Right hindlimb (tissue), 1 donor: Measurements from ENCODE around the gene AK4.

Experiments used
- DNase-seq: peaks from one replicate; pipeline ENCODE4 v3.0.0-alpha.2; 2018

The AK4 gene

DNA sequence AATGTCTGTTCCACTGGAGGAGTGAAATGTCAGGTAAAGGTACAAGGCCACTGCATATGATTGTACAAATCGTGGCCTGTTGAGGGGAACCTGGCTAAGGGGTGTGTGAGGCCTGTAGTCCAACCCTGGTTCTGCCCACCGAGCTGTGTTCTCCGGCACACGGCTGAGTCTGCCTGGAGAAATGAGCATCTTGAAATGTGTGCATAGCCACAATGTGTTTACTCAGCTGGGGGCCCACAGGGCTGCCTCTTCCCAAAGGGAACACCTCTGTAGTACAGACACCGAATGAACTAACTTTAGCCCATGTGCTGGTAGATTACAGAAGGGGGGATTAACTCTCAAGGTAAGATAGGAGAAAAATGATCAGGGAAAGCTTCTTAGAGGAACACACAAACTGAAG, 30.2 kb downstream of the AK4 start:
- DNase-seq, result no peak

DNA sequence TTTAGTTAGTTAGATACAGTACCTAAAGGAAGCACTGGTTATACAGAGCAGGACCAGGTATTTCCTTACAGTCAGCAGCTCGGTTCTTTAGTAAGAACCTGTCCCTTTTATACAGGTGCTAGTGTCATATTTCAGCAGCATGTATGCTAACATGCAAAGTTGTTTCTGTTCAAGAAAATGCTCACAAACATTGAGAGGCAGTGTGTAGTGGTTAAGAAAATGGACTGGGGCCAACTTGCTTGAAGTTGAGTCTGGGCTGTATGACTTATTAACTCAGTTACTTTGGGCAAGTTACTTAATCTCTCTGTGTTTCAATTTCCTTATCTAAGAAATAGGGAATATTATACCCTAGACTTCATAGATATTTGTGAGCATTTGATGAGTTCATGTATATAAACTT, 31.1 kb downstream of the AK4 start:
- no peak for DNase-seq

DNA sequence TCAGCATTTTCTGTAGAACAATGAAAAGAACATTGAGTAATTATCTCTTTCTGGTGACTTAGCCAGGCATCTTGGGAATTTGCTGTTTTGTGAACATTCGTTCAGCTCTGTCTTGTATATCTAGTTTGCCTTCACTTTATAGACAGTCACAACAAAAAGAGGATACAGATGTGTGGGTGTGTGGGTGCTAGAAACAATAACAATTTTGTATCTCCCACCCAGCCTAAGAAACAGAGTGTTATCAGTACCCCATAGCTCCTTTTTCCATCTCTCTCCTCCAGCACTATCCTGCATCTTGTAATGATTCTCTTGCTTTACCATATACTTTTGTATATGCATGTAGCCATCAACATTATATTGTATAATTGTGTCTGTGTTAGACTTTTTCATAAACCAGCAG, 33.0 kb downstream of the AK4 start:
- no peak for DNase-seq

DNA sequence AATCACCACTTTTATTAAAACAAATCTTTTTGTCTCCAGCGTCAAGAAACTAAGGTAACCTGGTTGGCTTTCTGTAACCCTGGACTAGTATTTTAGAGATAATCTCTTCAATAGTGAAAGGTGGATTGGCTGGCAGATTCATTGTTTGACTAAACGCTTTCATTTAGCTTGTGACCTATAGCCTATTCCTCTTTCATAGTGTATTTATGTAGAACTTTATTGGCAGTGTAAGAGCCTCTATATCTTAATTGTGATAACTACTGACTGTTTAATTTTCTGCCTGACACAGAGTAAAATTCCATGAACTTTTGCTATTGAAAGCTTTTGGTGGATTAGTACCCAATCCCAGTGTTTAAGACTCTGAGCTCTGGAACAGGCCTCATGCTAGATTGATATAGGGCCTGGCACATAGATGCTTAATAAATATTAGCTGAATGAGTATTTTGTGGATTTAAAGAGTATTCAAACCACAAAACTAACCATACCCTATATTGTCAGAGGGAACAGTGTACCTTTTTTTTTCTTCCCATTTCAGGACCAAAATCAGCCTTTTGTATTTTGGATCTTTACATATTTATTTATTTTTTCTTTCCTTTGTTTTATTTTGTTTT, 34.8 kb downstream of the AK4 start:
- no peak for DNase-seq

DNA sequence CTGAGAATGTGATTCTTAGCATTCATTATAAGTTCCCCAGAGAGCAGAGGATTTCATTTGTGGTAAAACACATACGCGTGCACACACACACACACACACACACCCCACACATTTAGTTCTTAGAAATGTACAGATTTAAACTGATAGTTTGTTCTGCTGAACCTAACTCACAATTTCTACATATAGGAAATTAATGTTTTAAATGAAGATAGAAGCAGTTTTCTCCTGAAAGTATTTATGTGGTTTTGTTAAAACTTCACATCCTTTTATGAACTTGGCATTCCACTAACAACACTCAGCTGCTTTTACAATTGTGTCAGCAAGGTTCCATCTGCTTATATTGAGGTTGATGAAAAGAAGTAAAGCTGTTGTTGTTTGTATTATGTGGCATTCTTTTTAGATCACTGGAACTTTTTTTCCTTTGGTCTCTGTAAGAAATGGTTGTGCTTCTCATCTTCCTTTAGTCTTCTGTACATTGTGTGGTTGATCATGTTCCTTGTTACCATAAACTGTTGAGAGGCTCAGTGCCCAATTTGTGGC, 41.6 kb downstream of the AK4 start:
- no peak for DNase-seq

DNA sequence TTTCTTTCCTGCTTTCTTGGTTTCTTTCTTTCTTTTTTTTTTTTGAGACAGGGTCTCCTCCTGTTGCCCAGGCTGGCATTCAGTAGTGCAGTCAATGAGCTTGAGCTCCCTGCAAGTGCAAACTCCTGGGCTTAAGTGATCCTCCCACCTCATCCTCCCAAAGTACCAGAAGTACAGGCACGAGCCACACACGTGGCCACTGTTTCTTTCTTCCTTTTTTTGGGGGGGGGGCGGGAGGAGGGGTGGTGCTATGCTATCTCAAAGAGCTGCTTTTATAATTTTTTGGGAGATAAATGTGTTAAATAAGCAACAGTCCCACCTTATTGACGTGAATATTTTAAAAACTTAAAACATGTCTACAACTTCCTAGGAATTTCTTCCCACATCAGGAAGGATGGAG, 42.2 kb downstream of the AK4 start:
- DNase-seq, result no peak

DNA sequence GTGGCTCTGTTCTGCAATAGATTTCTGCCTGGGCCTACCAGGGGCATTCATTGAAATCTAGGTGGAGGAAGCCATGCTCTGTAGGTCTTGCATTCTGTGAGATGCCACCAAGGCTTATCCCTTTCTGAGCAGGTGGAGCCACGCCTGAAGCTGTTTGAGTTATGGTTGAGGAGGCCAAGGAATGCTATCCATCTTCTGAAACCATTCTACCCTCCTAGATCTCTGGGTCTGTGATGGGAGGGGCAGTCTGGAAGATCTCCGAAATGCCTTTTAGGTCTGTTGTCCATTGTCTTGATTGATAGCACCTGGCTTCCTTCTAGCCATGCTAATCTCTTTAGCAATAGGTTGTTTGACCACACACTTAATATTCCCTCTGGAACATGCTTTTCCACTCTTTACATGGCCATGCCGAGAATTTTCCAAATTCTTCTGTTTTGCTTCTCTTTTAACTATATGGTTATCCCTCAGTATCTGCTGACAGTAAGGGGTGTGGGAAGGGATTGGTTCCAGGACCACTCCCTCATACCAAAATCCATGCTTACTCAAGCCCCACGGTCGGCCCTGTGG, 45.2 kb downstream of the AK4 start:
- DNase-seq, result no peak

DNA sequence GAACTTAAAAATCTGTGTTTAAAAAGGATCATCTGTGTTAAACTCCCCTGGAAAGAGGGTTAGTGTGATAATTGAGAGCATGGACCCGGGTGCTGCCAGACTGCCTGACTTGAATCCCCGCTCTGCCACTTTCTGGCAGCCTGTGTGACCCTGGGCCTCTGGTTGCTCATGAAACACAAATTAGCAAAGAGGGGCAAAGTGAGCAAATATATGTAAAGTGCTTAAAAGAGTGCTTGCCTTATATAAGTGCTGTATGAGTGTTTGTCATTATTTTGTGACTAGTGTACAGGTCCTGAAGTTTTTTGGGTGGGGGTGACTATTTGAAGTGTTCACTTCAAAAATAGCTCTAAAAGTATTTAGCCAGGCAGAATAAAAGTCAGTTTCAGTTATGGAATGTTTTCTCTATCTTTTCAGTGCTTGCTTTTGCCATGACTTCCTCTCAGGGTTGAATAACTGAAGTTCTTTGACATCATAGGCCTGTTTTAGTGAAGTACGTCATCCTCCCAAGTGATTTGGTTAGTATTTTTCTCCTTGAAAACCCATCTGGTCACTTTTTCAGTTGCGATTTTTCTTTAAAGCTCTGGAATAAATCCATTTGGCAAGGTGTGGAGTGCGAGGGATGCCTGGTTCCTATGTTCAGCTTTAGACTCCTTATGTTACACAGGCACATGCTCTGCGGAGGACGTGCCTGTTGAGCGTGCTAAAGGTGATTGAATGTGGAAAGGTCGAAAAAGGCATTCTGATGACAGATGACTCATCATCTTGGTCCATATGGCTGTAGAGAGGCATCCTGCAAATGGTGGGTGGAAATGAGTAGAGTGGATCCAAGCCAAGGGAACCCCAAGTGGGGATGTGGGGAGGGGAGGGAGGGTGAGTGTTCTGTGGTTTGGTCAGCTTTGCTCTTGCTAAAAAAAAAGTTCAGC, 47.8 kb downstream of the AK4 start:
- DNase-seq, result peak; percentile 62

DNA sequence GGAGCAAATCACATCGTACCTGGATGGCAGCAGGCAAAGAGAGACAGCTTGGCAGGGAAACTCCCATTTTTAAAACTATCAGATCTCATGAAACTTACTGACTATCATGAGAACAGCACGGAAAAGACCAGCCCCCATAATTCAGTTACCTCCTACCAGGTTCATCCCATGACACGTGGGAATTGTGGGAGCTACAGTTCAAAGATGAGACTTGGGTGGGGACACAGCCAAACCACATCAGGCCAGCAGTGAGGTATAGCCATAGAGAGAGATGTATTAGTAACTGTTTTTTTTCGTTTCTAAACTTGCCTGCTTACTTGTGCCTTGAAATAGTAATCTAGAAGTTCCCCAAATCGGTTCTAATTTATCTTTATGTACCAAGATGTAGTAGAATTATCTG, 48.9 kb downstream of the AK4 start:
- no peak for DNase-seq

DNA sequence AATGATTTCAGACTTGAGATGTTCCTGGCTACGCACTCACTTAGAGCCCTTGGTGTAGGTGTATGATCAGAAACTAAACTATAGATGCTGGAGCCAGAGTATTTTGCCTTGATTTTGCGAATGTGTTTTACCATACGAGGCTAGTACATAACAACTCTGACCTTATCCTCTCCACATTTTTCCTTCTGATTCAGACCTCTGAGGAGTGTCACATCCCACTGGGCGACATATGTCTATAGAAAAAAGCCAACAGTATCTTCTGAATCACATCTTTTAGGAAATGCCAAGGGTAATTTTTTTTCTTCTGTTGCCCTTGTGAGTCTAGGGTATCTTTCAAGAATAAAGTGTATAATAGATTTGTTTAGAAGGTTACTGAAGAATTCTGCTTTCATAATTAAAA, 49.6 kb downstream of the AK4 start:
- DNase-seq, result no peak

DNA sequence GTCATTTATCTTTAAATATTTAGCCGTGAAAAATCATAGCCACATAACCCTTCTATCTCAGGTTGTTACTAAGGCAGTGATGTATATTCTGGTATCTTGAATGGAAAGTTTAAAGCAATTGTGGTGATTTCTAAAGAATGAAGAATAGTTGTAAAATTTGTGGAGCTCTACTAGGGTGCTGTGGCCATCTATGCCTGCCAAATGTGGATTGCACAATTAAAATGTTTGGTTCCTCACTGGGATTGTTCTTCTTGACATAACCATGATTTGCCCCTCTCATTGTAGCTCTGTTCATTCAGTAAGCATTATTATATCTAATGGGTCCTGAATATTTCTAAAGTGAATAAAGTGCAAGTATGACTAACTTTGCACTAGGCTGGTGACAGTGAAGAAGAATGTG, 50.1 kb downstream of the AK4 start:
- DNase-seq, result no peak

DNA sequence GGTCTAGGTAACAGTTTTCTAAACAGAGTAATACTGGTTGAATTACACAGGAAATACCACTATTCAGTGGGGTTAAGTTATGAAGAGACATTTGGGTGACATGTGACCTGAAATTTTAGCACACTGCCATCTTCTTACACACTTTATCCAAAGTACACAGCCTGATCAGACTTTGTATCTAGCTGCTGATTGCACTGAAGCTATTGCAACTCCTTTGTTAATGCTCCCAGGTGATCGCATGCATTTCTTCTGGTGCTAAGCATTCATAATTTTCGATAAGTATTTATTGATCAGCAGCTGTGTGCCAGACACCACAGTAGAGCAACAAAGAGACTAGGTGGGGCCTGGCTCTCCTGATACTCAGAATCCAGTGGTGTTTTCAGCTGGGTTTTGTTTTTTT, 52.4 kb downstream of the AK4 start:
- no peak for DNase-seq

DNA sequence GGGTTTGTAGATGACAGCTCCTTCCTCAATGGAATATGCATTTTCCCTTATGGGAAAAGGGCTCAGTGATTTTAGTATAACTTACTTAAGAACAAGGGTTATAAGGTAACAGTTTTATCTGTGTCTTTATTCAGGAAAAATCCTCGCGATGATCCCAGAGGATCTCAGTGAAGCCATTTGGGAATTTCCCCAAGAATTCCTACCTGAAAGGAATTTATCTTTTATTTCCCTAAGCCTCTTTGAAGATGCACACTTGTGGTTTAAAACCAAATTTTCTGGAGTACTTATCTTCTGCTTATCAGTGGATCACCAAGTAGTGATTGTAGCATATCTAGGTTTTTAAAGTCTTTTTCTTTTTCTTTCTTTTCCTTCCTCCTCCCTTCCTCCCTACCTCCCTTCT, 58.8 kb downstream of the AK4 start:
- DNase-seq, result no peak

DNA sequence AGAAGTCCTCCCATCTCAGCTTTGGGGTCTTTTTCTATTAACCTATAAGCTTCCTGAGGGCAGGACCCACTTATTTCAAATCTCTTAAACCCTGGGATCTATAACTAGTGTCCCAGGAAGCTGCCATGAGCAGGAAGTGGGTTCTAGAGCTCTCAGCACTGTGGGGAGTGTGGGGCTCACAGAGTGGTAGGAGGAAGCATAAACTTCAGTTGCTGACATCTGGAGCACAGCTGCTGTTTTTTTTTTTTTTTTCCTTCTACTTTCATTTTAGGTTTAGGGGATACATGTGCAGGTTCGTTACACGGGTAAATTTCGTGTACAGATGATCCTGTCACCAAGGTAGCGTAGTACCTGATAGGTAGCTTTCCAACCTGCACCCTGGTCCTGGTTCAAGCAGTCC, 59.3 kb downstream of the AK4 start:
- DNase-seq, result no peak

DNA sequence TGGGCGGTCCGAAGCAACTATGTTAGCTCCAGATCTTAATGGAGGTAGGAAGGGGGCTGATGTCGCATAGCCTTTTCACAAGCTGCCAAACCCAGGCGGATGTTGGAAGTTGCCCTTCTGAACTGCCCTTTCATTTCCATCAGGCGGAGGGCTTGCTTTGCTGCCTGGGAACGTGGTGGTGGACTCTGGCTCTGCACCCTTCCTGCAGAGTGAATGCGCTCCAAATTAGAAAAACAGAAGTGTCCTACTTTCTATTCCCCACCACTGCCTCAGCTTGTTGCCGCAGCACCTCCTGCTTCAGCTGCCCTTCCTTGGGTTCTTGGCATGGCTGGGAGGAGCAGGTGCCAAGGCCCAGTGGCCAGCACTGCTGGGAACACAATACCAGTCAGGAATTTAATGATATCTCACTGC, 60.6 kb downstream of the AK4 start:
- DNase-seq, result no peak

DNA sequence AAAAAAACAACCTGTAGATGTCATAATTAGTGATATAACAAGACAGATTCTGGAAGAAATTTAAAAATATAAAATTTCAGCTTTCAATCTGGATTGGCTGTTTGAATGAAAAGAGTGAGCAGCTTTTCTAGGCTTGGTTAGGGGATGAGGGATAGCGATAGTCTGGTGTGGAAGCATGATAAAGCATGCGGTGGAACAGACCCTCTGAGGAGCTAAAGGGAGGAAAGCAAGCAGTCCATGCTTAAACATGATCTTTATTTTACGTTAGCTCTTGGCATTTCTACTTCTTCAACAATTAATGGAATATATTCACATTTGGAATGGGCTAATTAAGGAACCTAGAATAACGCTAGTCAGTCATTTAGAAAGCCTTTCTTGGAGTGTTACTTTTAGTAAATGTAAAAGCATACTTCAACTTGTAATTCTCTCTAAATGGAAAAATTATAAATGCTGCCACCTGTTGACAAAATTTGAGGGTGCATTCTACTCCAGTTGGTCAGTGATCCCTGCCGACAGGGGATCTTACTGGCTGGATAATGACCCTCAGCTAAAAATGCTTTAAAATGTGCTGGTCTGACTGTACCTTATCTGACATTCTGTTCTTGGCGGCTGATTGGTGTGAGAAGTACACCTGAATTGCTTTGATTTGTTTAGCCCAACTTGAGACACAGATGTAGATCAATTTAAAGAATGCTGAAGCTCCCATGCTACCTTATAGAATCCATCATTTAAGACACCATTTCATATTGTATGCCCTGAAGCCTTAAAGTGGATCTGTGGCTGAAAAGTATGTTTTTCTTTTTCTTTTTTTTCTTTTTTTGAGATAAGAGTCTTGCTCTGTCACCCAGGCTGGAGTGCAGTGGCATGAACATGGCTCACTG, 61.2 kb downstream of the AK4 start:
- DNase-seq, result peak; percentile 35

DNA sequence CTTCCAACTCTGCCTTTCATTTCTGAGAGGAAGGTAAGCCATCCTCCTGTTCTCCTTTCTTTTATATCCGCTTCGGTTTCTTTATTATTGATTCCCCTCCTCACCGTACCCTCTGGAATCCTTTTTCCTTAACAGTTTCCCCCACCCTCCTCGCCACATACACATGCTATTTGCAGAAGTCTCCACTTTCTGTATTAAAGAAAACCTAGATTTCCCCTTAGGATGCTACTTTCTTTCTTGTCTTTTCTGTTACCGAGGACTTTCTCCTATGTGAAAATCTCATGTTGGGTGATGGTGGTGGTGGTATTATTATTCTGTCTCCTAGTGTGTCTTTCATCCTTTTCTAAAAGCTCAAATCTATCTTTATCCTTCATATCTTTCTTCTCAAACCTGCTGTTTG, 62.3 kb downstream of the AK4 start:
- no peak for DNase-seq

DNA sequence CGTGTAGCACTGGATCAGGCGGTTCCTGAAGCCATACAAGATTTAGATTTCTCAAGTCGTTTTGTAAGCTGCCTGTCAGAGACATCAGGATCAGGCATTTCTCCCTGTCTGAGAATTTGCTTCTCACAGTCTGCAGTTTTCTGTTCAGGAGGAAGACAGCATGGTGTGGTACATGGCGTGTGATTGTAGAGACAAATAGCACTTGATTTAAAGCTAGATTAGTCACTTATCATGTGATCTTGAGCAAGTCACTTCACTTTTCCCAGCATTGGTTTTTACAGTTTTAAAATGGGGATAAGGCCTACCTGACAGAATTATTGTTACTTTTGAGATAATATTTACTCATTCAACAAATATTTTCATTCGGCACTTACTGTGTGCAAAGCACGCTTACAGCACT, 63.3 kb downstream of the AK4 start:
- no peak for DNase-seq

DNA sequence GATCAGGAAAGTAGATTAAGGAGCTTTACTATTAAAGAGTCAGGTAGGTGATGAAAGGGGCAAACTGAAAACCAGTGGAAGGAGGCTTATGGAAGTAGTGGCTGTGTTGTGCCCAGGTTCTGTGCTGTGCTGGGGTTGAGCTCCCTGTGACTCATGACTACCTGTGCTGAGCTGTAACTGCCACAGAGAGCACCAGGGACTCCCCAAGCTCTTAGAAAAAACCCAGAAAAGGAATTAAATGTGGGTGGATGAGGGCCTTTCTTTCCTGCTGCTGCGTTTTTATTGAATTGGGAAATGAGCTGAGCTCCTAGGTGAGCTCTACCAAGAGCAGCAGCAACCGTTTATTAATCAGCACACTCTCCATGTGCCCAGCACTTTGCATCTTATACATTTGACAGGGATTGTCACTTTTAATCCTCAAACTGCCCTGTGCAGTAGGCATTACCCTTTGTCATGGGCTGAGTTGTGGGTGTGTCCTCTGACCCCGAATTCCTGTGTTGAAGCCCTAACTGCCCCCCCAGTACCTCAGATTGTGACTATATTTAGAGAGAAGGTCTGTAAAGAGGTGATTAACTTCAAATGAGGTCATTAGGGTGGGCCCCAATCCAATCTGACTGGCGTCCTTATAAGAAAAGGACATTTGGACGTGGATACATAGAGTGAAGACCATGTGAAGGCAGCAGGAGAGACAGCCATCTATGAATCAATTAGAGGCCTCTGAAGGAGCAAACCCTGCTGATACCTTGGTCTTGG, 65.4 kb downstream of the AK4 start:
- DNase-seq, result no peak

DNA sequence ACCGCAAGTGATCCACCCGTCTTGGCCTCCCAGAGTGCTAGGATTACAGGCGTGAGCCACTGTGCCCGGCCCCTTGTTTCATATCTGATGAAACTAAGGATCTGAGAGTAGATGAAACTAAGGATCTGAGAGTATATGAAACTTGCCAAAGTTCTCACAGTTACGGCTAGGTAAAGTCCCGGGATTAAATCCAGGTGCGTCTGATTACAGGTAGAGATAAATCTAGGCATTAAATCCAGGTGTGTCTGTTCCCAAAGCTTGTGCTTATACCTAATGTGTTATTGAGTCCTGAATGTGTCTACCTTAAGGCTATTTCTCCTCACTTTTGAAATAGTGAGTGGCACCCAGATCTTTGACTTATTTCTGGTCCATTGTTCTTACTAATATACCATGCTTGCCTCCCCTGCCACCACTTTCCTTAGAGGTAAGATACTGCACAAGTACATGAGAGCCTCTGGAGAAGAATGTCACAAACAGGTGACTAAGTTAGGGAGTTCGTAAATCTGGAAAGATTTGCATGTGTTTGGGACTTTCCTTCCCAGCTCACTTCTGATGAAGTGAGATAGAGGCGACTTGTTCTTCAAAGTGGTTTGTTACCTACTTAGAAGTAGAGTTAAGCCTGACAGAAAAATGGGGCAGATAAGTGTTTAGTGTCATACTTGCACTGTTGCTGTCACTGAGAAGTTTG, 66.5 kb downstream of the AK4 start:
- no peak for DNase-seq

DNA sequence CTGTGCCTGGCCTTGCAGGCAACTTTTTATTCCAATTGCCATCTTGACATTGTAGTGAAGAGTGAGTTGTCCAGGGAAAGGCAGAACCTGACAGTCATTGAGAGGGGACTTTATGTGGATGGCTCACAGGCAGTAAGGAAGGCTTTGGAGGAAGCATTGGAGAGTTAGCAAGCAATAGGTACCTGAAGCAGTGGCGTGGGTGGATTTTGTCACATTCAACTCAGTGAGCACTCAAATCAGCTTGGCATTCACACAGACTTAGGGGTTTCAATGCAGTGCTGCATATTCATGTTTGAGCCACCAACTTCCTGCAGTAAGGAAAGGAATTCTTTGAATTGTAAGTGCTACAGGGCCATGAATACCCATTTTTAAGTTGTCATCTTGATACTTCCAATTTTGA, 69.0 kb downstream of the AK4 start:
- no peak for DNase-seq
